WERI-Rb-1 (cell line): ENCODE results near the gene VWA2.

Experiments used
- DNase-seq: peaks from one replicate; pipeline ENCODE4 v3.0.0-alpha.2; 2020
- H3K27ac ChIP-seq: fragments of 250-450 bp; sonication (Bioruptor Pico); 2 replicates; pipeline ENCODE4 v1.5.1; 2020; ENCODE audit warnings: mild to moderate bottlenecking, moderate library complexity
- H3K27me3 ChIP-seq: fragments of 250-450 bp; sonication (Bioruptor Pico); 2 replicates; pipeline ENCODE4 v1.5.1; 2021; ENCODE audit warnings: mild to moderate bottlenecking, low read depth, moderate library complexity; ENCODE audit not compliant: insufficient read depth, severe bottlenecking
- H3K36me3 ChIP-seq: fragments of 250-450 bp; sonication (Bioruptor Pico); 2 replicates; pipeline ENCODE4 v1.5.1; 2020; ENCODE audit warnings: mild to moderate bottlenecking, moderate library complexity
- H3K4me3 ChIP-seq: 2 replicates; pipeline ENCODE4 v1.5.1; 2011; ENCODE audit warnings: low read depth, mild to moderate bottlenecking, control low read depth, low read length
- H3K9me3 ChIP-seq: fragments of 250-450 bp; sonication (Bioruptor Pico); 2 replicates; pipeline ENCODE4 v1.5.1; 2021; ENCODE audit warnings: mild to moderate bottlenecking, moderate library complexity; ENCODE audit not compliant: severe bottlenecking
- CTCF ChIP-seq: IDR thresholded peaks from 2 replicates; pipeline ENCODE4 v1.5.1; 2011; ENCODE audit warnings: low read depth, mild to moderate bottlenecking, control low read depth, inconsistent platforms, low read length

VWA2 gene

GRCh38 chr10:114256822-114257221, 17.8 kb downstream of the VWA2 start:
- H3K9me3 ChIP-seq: no peaks in the 10 kb centered on the region
- no peak overlapping the region for H3K4me3 ChIP-seq
- H3K36me3 ChIP-seq: no peaks in the 10 kb centered on the region
- H3K27me3 ChIP-seq: no peaks in the 10 kb centered on the region
- TF ChIP-seq CTCF: no peak
- H3K27ac ChIP-seq: no peak overlapping the region
- DNase-seq: no peak

- no peak for DNase-seq
- Histone ChIP-seq H3K27me3 (no peaks in the 10 kb centered on the region), H3K27ac (no peak overlapping the region), H3K36me3 (no peaks in the 10 kb centered on the region), H3K4me3 (no peak overlapping the region), H3K9me3 (no peaks in the 10 kb centered on the region)
- no peak for TF ChIP-seq CTCF
Observed at GRCh38 chr10:114257498-114257897, 18.4 kb downstream of the VWA2 start.

GRCh38 chr10:114258274-114258840, 19.3 kb downstream of the VWA2 start:
- no peaks in the 10 kb centered on the region for H3K27me3 ChIP-seq
- TF ChIP-seq CTCF: no peak
- no peak for DNase-seq

GRCh38 chr10:114259824-114260223, 20.8 kb downstream of the VWA2 start:
- TF ChIP-seq CTCF: no peak
- no peak for DNase-seq
- H3K27ac ChIP-seq: no peak overlapping the region
- H3K27me3 ChIP-seq: no peaks in the 10 kb centered on the region
- no peak overlapping the region for H3K4me3 ChIP-seq
- H3K36me3 ChIP-seq: no peaks in the 10 kb centered on the region
- H3K9me3 ChIP-seq: no peaks in the 10 kb centered on the region

More at GRCh38 chr10:114258274-114258840, 19.3 kb downstream of the VWA2 start:
- H3K4me3 ChIP-seq: no peak overlapping the region
- no peaks in the 10 kb centered on the region for H3K36me3 ChIP-seq
- H3K9me3 ChIP-seq: no peaks in the 10 kb centered on the region
- H3K27ac ChIP-seq: no peak overlapping the region

GRCh38 chr10:114260366-114260765, 21.3 kb downstream of the VWA2 start:
- H3K36me3 ChIP-seq: no peaks in the 10 kb centered on the region
- H3K9me3 ChIP-seq: no peaks in the 10 kb centered on the region
- TF ChIP-seq CTCF: no peak
- H3K27ac ChIP-seq: no peak overlapping the region
- no peaks in the 10 kb centered on the region for H3K27me3 ChIP-seq
- H3K4me3 ChIP-seq: no peak overlapping the region
- DNase-seq: no peak

GRCh38 chr10:114261076-114261475, 22.0 kb downstream of the VWA2 start:
- H3K36me3 ChIP-seq: no peaks in the 10 kb centered on the region
- H3K27ac ChIP-seq: no peak overlapping the region
- DNase-seq: no peak
- no peak overlapping the region for H3K4me3 ChIP-seq
- TF ChIP-seq CTCF: no peak
- H3K27me3 ChIP-seq: no peaks in the 10 kb centered on the region
- H3K9me3 ChIP-seq: no peaks in the 10 kb centered on the region
